C1 segment of cervical spinal cord (tissue), 14 donors: ENCODE measurements around the gene RAI14.

Experiments used
- DNase-seq, 14 donors: peaks; one replicate each; lab custom pipeline; 2025; lab: John Stamatoyannopoulos, UW

The RAI14 gene

DNA sequence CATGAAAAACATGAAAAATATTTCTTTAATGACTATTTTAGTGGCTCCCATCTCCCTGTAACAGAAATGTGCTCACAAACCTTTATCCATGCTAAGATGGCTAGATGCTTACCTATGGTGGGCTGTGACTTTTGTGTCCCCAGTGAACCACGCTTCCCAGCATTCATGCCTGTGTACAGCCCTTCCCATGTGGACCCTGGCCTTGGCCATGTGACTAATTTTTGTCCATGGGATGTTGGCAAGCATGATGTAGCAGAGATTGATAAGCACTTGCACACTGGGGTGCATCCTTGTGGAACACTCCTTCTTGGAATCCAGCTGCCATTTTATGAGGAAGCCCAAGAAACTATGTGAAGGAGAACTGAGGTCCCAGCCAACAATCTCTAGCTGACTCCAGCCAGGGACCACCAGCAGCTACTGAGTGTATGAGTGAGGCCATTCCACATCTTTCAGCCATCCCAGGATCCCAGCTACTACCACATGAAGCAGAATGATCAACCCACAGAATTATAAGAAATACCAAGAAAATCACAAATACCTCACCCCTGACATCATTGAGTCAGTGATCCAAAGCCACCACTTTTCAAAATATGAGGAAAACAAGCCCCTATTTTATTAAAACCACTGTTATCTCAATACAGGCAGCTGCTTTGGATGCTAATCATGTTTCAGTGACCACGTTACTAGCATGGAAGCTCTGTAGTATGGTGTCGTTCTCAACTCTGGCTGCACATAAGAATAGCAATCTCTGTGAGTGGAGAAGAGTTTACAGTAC lies 16.1 kb upstream of the RAI14 start:
- DNase-seq = no peak

DNA sequence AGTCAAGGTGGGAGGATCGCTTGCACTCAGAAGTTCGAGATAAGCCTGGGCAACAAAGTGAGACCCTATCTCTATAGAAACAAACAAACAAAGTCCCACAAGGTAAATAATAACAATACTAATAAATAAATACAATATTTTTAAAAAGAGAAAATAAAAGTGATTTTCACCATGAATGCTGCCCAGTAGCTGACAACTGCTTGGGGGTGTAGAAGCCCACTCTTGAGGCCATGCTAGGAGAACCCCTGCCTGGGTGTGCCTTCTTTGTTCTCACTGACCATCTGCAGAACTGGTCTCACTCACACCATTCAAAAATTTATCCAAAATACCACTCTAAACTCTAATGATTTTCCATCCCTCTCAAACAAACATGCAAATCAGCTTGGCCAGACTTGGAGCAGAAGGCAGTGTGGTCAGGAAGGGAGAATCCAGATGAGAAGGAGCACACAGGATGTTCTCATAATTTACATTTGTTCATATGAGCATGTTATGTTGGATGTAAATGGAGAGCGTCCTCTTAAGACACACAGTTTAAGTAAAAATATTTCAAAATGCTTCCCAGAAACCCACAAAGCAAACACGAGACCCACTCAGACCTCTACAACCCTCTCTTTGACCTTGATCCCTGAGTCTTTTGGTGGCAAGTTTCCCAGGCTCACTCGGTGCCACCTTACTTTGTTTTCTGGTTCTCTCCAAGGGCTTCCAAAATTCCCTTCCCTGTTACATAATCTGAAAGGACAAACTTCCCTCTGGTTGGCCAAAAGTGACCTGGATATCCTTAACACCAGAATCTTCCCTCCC lies 7.9 kb upstream of the RAI14 start:
- DNase-seq = no peak

DNA sequence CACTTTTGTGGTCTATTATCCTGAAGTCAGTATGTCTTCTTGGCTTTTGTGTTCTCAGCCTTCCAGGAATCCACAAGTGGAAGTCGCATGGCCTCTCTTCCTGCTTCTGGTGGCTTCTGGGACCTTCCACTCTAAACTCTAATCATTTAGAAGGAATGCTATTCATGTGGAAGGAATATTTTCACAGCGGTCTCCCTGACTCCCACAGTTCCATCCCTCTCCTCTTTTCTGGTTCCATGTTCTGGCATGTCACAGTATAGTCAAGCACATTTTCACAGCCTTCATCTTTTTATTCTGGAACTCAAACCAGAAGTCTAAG lies 7.3 kb upstream of the RAI14 start:
- DNase-seq = no peak

DNA sequence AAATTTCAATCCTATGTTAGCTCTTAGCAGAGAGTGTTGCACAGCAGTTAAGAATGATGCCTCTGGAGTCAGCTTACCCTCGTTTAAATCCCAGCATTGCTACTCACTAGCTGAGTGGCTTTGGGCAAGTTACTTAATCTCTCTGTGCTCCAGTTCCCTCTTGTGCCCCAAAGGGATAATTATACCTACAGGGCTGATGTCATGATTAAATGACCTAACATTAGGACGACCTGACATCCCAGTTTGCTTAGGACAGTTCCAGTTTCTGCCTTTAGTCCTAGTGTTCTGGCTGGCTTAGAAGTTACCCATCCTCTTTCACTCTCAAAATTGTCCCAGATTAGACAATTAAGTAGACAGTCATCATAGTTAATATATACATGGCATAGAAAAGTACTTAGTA lies 4.3 kb upstream of the RAI14 start:
- DNase-seq = no peak

DNA sequence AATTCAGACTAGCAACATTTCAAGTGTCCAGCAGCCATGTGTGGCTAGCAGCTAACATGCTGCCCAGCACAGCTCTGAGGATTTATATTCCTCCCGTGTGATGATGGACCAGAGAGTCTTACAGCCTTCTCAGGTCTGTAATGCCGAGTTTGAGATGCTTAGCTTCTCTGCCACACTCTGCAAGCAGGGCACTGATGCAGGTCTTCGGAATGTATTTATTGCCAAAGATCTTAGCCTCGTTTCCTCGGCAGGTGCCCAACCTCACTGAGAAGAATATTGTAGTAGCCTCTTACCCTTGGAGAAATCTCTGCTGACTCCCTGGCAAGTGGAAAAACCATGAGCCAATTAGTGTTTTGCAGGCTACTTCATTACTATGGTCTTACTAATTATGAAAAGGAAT lies 3.7 kb upstream of the RAI14 start:
- DNase-seq = no peak

DNA sequence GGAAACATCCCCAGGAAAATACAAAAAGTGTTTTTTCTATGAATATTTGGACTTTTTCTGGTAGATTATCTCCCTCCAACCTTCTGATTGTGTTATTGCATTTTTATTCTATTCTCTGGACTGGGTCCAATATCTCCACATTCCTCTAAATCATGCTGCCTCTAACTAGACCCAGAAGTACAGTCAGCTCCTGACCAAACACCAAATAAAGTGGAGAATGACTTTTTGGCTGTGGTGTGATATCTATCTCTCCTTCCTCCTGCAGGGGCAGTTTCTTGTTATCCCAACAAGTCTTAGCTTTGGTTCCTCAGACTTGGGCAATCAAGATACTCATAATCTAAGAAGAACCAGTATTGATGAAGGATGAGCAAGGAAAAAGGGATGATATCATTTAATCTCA lies 3.2 kb upstream of the RAI14 start:
- no peak for DNase-seq

DNA sequence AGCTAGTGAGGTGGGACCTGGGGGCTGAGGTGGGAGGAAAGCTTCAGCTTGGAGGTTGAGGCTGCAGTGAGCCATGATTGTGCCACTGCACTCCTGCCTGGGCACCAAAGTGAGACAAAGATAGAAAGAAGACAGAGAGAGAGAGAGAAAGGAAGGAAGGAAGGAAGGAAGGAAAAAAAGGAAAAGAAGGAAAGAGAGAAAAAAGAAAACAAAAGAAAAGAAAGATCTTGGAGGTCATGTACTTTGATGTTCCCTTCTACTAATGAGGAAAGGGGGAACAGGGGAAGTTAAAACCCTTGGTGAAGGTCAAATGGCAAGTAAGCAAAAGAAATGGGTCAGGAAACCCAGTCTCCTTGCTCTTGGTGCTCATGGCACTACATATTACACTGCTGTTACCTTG lies 2.4 kb upstream of the RAI14 start:
- DNase-seq = no peak

DNA sequence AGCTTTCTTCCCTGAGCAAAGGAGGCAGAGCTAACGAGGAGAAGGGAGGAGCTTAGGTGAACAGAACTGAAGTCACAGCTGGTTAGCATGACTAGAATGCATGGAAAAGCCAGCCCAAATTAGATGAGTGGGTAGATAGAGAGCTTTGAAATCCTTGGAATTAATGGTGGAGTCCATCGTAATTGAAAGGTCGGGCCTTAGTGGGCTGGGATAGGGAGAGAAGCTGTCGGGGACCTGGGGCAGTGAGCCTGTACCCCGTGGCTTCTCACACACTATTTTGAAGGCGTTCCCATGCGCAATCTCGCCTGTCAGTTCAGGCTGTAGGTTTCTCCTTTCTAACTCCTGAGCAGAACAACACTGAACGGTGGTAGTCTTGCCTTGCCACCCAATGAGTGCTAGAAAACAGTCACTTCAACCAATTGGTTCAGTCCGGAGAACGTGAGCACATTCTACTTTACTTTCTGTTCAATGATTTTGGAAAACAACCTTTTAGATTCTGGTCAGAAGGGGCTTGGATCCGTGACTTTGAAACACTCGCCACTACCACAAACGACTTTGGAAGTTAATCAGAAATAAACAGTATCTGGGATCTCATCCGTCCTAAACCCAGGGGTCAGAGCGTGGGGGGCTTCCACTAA lies 655 bp upstream of the RAI14 start:
- peak in 12 of 14 donors; percentile 16 to 67 (median 55) for DNase-seq

DNA sequence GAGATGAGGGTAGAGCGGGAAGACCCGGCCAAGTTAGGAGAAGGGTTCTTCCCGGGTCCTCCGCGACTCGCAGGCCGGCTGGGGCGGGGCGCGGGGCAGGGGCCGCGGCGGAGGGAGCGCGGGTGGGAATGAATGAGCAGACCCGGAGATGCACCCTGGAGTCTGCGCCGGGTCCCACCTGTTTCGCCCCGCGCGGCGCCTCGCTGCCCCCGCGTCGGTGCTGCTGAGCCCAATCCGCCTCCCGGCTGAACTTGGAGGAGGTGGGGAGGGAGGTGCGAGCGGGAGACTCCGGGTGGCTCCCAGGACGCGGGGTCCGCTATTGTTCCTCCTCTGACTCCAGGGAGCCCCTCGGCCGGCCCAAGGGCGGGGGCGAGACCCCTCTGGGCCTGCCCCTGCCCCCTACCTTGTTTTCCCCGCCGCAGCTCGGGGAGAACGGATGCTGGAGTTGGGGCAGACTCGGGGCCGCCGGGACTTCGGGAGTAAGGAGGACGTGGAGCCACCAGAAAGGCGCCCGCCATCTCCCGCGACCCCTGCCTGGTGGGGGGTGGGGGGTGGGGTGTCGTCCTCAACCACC lies 659 bp downstream of the RAI14 start:
- DNase-seq = peak in 6 of 14 donors; percentile 24 to 49 (median 36)

DNA sequence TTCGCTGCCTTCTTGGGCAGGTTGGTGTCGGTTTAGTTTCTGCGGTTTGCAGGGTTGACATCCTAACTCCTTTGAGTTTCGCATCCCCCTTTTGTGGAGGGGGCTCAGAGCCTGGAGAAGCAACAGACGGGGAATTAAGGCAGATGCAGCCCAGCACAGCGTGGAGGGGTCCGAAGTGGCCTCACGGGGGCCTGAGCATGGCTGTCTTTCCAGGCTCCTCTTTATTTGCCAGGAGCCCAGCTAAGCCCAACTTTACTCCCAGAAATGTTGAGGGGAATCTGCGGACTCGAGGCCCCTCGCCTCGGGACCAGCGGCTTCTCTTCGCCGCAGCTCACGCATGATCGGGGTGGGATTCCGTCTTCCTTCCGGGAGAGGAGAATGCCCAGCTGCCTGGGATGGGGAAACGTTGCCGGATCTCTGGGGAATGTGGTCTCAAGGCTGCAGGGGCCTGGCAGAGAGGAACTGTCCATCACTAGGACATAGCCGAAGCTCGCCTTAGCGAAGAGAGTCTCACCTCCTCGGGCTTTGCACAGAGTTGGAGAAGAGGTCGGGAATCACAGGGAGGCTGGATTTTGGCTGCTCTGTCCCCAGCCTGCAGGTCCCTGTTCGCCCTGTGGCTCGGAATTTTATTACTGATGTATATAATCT lies 1.3 kb downstream of the RAI14 start:
- peak in 8 of 14 donors; percentile 6 to 38 (median 12) for DNase-seq

DNA sequence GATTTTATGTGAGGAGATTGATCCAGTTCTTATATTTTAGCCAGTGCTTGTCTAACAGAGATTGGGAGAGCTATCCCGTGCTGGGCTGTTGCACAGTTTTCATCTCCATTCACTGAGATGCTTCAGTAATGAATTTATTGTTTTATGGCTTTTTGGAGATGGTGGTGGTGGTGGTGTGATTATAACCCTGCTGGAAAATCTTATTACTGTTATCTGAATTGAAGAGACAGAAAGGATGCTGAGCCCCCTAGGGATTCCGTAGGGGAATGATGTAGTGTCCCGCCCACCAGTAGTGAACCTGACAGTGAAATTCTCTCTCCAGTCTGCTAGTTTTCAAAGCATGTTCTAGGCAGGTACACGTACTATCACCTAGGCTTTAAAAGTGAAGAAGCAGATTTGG lies 1.9 kb downstream of the RAI14 start:
- peak in 1 of 14 donors; percentile 38 for DNase-seq

DNA sequence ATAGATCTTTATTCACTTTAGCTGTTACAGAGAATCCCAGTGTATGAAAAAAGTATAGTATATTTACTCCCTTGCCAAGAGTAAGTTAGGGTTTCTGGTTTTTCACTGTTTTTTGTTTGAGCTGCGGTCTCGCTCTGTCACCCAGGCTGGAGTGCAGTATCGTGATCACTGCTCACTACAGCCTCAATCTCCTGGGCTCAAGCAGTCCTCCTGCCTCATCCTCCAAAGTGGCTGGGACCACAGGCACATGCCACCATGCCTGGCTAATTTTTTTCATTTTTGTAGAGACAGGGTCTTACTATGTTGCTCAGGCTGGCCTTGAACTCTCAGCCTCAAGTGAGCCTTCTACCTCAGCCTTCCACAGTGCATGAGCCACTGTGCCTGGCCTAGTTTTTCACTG lies 3.0 kb downstream of the RAI14 start:
- DNase-seq = no peak

DNA sequence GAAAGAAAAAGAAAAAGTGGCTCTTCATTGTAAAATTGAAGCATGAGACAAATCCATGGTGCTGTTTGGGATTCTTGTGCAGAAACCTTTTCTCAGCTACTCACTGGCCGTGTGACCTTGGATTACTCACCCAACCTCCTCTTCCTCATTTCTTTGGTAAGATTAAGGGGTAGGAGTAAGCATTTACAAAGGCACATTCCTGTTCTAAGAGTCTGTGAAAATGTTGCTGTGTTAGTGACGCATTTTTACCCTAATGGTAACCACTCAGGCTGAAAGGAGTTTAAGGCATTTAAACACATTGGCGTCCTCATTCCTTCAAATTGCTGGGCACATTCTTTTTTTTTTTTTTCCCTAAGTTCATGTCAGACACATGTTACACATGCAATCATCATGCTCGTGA lies 4.3 kb downstream of the RAI14 start:
- DNase-seq = no peak

DNA sequence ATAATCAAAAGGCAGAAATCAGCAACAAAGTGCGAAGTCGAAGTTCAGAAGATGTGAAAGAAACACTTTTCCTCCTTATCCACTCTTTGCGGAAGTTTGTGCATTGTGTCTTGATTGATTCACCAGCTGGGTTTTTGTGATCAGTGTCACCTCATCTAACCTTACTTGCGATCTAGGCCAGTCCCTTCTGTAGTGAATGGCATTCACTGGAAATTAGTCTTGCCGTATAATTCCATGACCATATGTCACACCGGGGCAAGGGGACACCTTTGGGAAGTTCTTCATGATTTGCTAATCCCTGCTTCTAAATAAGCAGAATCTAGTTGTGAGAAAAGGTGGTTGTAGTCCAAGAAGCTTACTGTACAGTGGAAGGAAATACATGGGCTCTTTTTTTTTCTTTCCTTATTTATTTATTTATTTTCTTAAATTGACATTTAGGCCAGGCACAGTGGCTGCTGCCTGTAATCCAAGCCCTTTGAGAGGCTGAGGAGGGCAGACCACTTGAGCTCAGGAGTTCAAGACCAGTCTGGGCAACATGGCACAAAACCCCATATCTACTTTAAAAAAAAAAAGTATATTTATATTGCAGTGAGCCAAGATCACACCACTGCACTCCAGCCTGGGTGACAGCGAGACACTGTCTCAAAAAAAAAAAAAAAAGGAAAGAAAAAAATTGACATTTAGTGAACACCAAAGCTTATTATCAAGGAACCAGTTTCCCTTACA lies 7.8 kb downstream of the RAI14 start:
- DNase-seq = no peak

DNA sequence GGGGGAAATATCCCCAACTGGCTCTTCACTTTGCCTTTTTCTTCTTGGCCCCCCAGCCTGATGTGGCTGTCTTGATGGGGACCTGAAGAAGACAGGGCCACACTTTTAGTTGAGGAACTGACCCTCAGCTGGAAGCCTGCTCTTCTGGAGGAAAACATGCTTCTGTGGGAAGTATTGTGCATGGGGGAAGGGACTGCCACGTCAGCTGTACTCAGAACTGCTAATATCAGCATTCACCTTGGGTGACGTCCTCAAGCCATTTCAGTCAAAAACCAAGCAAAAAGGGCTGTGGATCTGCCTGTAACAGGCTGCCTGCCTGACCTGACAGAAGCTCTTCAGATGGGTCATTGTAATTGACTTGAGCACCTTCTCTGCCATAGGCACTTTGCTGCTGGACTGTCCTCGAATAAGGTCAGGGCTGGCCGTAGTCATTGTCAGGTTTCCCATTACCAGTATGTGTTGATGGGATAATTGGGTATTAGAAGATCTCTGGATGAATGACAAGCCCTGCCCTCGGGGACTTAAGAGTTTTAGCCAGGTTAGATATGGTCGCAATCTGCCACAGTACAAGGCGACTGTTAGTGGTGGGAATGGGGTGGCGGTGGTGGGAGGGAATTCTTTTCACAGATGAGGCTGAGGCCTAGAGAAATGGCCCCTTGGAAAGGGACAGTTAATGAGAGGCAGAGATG lies 10.4 kb downstream of the RAI14 start:
- no peak for DNase-seq

DNA sequence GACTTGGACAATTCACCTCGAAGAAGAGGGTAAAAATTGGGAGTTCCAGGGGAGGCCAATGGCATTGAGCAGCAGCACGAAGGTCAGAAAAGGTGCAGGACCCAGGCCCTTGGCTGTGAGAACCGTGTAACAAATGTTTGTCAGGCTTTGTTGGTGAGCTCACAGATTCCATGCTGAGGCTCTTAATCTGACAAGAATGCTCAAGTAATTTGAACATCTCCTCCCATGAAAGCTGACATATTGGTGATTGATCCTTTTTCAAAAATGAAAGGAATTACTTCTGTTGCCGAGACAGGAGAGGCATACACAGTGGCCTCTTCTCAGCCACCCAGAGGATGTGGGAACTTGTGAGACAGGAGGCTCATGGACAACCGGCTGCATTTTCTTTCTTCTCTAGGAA lies 11.6 kb downstream of the RAI14 start:
- no peak for DNase-seq

DNA sequence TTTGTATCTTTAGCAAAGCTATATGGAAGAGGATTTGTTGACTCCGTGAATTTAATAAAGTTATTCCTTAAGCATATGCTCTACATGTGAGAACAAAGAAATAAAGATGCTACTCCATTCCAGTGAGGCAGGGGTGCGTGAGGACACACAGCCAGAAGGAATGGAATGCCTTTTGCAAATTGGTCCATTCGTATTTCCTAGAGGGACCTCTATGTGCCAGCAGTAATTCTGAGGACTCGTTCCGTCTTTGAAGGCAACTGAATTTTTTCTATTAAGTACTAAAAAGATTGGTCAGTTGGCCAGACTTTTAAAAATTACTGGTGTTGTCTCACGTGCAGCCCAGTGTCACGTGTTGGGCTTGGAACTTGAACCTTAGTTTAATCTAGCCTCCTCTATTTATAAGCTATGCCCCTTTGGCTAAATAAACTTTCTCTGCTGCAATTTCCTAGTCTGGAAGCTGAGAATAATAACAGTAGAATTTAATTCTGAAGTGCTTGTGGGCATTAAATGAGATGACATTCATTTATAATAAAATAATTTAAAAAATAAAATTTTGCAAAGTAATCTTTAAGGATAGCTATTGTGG lies 13.9 kb downstream of the RAI14 start:
- DNase-seq = no peak

DNA sequence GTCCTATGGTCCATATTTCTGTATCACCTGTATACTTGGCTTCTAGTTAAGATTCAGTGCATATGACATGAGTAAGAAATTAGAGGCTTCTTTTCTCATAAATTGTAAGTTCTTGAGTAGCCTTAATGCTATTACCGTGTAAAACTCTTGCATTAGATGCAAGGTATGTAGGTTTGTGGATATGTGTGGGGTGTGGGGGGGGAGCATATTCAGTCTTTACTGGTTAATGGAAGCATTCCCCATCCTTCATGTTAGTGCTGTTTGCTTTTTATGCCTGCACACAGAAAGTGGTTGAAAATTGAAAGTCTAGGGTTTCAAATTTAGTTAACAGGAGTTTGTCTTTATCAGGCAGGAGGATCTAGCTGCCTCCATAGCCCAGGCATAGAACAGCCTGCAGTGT lies 16.1 kb downstream of the RAI14 start:
- DNase-seq = no peak

DNA sequence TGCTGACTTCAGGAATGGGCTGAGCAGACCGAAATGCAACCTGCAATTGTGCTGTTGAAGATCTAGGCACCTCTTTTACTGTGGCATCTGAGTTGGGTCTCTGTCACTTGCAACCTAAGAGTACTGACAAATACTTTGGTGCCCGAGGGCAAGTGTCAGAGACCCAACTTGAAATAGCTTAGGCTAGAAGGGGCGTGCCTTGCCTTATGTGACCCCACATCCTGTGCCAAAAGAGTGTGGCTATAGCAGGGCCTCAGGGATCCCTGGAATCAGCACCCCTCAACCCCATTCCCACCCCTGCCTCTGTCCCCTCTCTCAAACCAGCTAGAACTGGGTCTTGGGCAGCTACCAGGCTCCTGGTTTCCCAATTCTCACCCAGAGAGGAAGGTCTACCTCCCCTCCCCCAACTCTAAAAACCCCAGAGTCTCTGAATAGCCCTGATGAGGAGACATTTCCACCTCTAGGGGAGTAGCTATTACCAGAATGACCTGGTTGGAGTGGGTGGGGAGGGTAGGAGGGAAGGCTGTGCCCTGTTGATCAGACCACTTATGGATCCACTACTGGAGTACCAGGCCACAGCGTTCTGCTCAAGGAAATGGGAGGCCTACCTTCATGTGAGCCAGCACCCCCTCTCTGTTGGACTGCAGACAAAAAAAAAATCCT lies 17.5 kb downstream of the RAI14 start:
- no peak for DNase-seq

DNA sequence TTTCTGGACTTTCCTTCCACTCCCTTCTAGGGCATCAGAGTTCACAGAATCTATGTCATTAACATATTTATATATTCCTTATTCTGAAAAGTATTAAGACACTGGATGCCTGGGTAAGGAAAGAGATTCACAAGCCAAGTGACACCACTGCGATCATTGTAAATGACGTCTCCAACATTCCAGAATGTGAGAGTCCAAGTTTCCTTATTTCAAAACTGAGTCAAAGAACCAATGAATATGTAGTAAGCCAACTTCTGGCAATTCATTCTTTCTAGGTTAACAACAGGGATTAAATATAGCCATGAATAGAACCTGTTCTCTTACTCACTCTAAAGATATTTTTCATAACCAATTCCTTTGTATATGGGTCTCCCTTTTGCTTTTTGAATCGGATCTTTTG lies 18.1 kb downstream of the RAI14 start:
- no peak for DNase-seq
